Breast epithelium (tissue), 3 donors: Measurements from ENCODE around the gene VEGFD.

ENCODE experiments used
- CTCF ChIP-seq, 3 donors: fragments of 450-650 bp; IDR thresholded peaks; one replicate each; pipeline ENCODE4 v1.5.1; 2016 to 2017; ENCODE audit warnings: antibody characterized with exemption in 3 of 3, mild to moderate bottlenecking in 3 of 3, moderate library complexity in 3 of 3
- POLR2A ChIP-seq: fragments of 450-650 bp; IDR thresholded peaks from one replicate; pipeline ENCODE4 v1.6.1; 2016; ENCODE audit warnings: antibody characterized with exemption, mild to moderate bottlenecking, moderate library complexity
- POLR2AphosphoS5 ChIP-seq, 3 donors: sonication (generic); formaldehyde crosslinking; IDR thresholded peaks; one replicate each; pipeline ENCODE4 v1.6.1; 2017; ENCODE audit warnings: antibody characterized with exemption in 3 of 3

GRCh38 chrX:15401378-15401777 is 17.2 kb upstream of the VEGFD start:
- no peak for TF ChIP-seq POLR2AphosphoS5 (IDR thresholded peaks at IDR 0.05)
- TF ChIP-seq POLR2A = no peak
- TF ChIP-seq CTCF (IDR thresholded peaks at IDR 0.05) = no peak
